PC-3 (cell line): ENCODE measurements around the gene SLC22A5. TPM values are rescaled to one million over a fixed set of nuclear protein-coding genes. Genes with fewer than 3 reads are reported as not detected.

Source experiments
- ATAC-seq: fragments of 200-7000 bp; cut with Tn5 transposase; 2 replicates; pipeline ENCODE4 v1.9.1; 2020; ENCODE audit warnings: mild to moderate bottlenecking, moderate library complexity
- BruUV-seq: library from RNA; stranded (reverse); fragments of 400-500 nt; replicated peaks from 2 replicates; lab custom pipeline; 2021; lab: Mats Ljungman, UMichigan
- CTCF ChIA-PET: fragments of 300-600 bp; sonication (Branson Sonifier 250); formaldehyde crosslinking; loops from one replicate; lab custom pipeline; 2022; ENCODE audit warnings: antibody characterized with exemption; lab: Charles Lee
- POLR2A ChIA-PET: fragments of 300-600 bp; sonication (Branson Sonifier 250); formaldehyde crosslinking; loops from one replicate; lab custom pipeline; 2022; ENCODE audit warnings: antibody characterized with exemption; ENCODE audit not compliant: unreplicated experiment; lab: Charles Lee
- DNase-seq: peaks from one replicate; pipeline ENCODE4 v3.0.0-alpha.2; 2015
- H2AFZ ChIP-seq: fragments of 300-600 bp; sonication (generic); 2 replicates; pipeline ENCODE4 v1.6.0; 2016; ENCODE audit warnings: antibody characterized with exemption, low read length
- H3F3A ChIP-seq: fragments of 300-600 bp; sonication (generic); one replicate; pipeline ENCODE4 v1.6.0; 2017; ENCODE audit warnings: antibody characterized with exemption, low read length, control low read depth, mild to moderate bottlenecking; ENCODE audit not compliant: unreplicated experiment
- H3K27ac ChIP-seq: fragments of 300-600 bp; sonication (generic); 2 replicates; pipeline ENCODE4 v1.5.1; 2016; ENCODE audit warnings: mild to moderate bottlenecking, low read length
- H3K27me3 ChIP-seq: fragments of 300-600 bp; sonication (generic); 2 replicates; pipeline ENCODE4 v1.6.1; 2016; ENCODE audit warnings: low read length, mixed read lengths
- H3K36me3 ChIP-seq: fragments of 300-600 bp; sonication (generic); 2 replicates; pipeline ENCODE4 v1.6.1; 2016; ENCODE audit warnings: low read depth, mixed run types, low read length, mixed read lengths
- H3K4me1 ChIP-seq: fragments of 300-600 bp; sonication (generic); 2 replicates; pipeline ENCODE4 v1.5.1; 2016; ENCODE audit warnings: low read length; ENCODE audit not compliant: insufficient read depth
- H3K4me2 ChIP-seq: fragments of 300-600 bp; sonication (generic); 2 replicates; pipeline ENCODE4 v1.6.0; 2016; ENCODE audit warnings: low read length
- H3K4me3 ChIP-seq: fragments of 300-600 bp; sonication (generic); 2 replicates; pipeline ENCODE4 v1.5.1; 2016; ENCODE audit warnings: mild to moderate bottlenecking, low read length, mixed read lengths
- H3K79me2 ChIP-seq: fragments of 300-600 bp; sonication (generic); 2 replicates; pipeline ENCODE4 v1.6.1; 2017; ENCODE audit warnings: low read length, mixed read lengths
- H3K9ac ChIP-seq: fragments of 300-600 bp; sonication (generic); 2 replicates; pipeline ENCODE4 v1.6.0; 2016; ENCODE audit warnings: mild to moderate bottlenecking, low read length
- H3K9me2 ChIP-seq: fragments of 300-600 bp; sonication (generic); replicated peaks from 2 replicates; pipeline ENCODE4 v1.6.1; 2016; ENCODE audit warnings: mixed run types, low read length, mixed read lengths
- H3K9me3 ChIP-seq: fragments of 300-600 bp; sonication (generic); 2 replicates; pipeline ENCODE4 v1.6.1; 2016; ENCODE audit warnings: low read length, mixed read lengths
- H4K20me1 ChIP-seq: fragments of 300-600 bp; sonication (generic); 2 replicates; pipeline ENCODE4 v1.6.1; 2016; ENCODE audit warnings: low read length, mixed read lengths
- EZH2 ChIP-seq: fragments of 300-600 bp; sonication (generic); IDR thresholded peaks from one replicate; pipeline ENCODE4 v1.6.1; 2017; ENCODE audit warnings: antibody characterized with exemption, mild to moderate bottlenecking, low read length; ENCODE audit not compliant: unreplicated experiment
- EZH2phosphoT487 ChIP-seq: fragments of 300-600 bp; sonication (generic); IDR thresholded peaks from 2 replicates; pipeline ENCODE4 v1.6.1; 2018; ENCODE audit warnings: mild to moderate bottlenecking, antibody characterized with exemption, low read length, borderline replicate concordance
- intact Hi-C: fragments of 100-400 bp; cut with micrococcal nuclease; formaldehyde crosslinking; loops from 2 replicates; pipeline ENCODE4 v1.9.0; 2023
- total RNA-seq: library from RNA; depleted of rRNA; stranded (reverse); fragments of >200 nt; gene quantifications from 2 replicates; pipeline ENCODE4 v1.2.3, GENCODE V29; 2014
- TF ChIP-seq, protein P1 (sequence below): fragments of 300-600 bp; sonication (generic); conservative IDR thresholded peaks from 2 replicates; pipeline ENCODE4 v1.5.1; 2017; ENCODE audit warnings: antibody characterized with exemption, low read depth, mild to moderate bottlenecking, low read length

SLC22A5 gene
- total RNA-seq, 1 experiment from 2014 or later: 8.2 TPM

DNA sequence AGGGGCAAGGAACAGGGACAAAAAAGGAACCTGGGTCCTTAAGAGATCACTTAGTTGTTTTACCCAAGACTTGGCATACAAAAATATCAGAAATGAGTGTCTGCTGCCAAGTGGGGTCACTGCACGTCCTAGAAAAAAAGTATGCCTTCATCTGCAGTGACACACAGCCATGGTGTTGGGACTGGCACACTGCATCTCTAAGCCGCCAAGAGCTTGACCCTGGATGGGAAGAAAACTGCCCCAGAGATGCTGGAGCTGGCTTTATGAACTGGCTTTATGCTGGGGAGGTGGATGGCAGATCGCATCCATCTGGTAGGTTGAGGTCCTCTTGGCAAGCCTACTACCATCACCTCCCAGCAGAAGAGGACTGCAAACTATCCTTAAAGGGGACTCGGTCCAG, 69.4 kb downstream of the SLC22A5 start:
- H3K4me3 ChIP-seq: no peak overlapping the region
- H3K9me2 ChIP-seq: no peaks in the 10 kb centered on the region
- H2AFZ ChIP-seq: no peak overlapping the region
- H3K4me2 ChIP-seq: no peak overlapping the region
- ChIA-PET POLR2A (no interaction called here), CTCF (no interaction called here)
- H3K9me3 ChIP-seq: no peaks in the 10 kb centered on the region
- no peaks in the 10 kb centered on the region for H4K20me1 ChIP-seq
- intact Hi-C loops: no loop called here
- H3K27ac ChIP-seq: no peak overlapping the region
- peaks cover 4% of the 10 kb centered on the region; the same call in 1 of the 2 replicates for H3K4me1 ChIP-seq
- ATAC-seq (no peak), DNase-seq (no peak)
- H3K9ac ChIP-seq: no peak overlapping the region
- BruUV-seq: no TSS peak
- H3F3A ChIP-seq: no peaks in the 10 kb centered on the region
- no peaks in the 10 kb centered on the region for H3K79me2 ChIP-seq
- no peak for TF ChIP-seq EZH2phosphoT487
- no peak for TF ChIP-seq EZH2
- TF ChIP-seq, protein P1, sequence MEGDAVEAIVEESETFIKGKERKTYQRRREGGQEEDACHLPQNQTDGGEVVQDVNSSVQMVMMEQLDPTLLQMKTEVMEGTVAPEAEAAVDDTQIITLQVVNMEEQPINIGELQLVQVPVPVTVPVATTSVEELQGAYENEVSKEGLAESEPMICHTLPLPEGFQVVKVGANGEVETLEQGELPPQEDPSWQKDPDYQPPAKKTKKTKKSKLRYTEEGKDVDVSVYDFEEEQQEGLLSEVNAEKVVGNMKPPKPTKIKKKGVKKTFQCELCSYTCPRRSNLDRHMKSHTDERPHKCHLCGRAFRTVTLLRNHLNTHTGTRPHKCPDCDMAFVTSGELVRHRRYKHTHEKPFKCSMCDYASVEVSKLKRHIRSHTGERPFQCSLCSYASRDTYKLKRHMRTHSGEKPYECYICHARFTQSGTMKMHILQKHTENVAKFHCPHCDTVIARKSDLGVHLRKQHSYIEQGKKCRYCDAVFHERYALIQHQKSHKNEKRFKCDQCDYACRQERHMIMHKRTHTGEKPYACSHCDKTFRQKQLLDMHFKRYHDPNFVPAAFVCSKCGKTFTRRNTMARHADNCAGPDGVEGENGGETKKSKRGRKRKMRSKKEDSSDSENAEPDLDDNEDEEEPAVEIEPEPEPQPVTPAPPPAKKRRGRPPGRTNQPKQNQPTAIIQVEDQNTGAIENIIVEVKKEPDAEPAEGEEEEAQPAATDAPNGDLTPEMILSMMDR: no peak
- no peaks in the 10 kb centered on the region for H3K36me3 ChIP-seq
- H3K27me3 ChIP-seq: no peaks in the 10 kb centered on the region

DNA sequence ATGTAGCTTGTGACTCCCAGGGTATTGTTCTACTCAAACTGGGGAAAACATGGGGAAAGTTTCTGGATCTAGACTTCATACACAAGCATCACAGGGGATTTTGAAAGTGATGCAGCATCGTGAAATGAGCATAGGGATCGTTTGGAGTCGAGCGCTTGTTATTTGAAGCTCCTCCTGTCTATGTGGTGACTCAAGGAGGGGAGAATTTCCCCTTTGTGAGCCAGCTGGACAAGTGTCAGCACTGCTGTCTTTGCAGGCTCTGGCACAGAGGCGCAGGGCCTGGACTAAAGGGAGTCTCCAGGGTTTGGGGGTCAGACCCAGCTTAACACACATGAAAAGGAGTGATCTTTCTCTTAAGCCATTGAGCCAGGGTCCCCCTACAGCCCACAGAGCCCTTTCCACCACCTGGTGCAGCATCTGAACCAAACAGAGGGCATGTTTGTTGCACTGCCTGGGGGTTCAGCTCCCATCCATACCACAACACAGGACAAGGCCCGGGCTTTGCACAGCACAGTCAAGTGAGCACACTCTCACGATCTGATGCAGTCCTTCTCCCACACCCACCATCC, 70.1 kb downstream of the SLC22A5 start:
- peak; percentile 46 for DNase-seq
- no peak overlapping the region for H3K9ac ChIP-seq
- no peaks in the 10 kb centered on the region for H3K79me2 ChIP-seq
- H4K20me1 ChIP-seq: no peaks in the 10 kb centered on the region
- no peaks in the 10 kb centered on the region for H3K9me2 ChIP-seq
- no peaks in the 10 kb centered on the region for H3K27me3 ChIP-seq
- H3K4me3 ChIP-seq: no peak overlapping the region
- H3K4me1 ChIP-seq: peaks cover 4% of the 10 kb centered on the region; the same call in 1 of the 2 replicates
- TF ChIP-seq, protein P1: no peak
- TF ChIP-seq EZH2 (no peak), EZH2phosphoT487 (no peak)
- H3K9me3 ChIP-seq: no peaks in the 10 kb centered on the region
- H3K36me3 ChIP-seq: no peaks in the 10 kb centered on the region
- no peak overlapping the region for H3K27ac ChIP-seq
- peak; percentile 89 for ATAC-seq
- POLR2A ChIA-PET: interaction anchor here (0.6 kb wide), 1 partner anchor 57 kb away, joined by 3 read pairs; no protein-coding TSS in a partner anchor
- no TSS peak for BruUV-seq
- H3K4me2 ChIP-seq: no peak overlapping the region; the same call in 1 of the 2 replicates
- intact Hi-C loops: no loop called here
- CTCF ChIA-PET: interaction anchor here (0.6 kb wide), 1 partner anchor 345 kb away, joined by 3 read pairs; no protein-coding TSS in a partner anchor
- no peak overlapping the region for H2AFZ ChIP-seq
- no peaks in the 10 kb centered on the region for H3F3A ChIP-seq

DNA sequence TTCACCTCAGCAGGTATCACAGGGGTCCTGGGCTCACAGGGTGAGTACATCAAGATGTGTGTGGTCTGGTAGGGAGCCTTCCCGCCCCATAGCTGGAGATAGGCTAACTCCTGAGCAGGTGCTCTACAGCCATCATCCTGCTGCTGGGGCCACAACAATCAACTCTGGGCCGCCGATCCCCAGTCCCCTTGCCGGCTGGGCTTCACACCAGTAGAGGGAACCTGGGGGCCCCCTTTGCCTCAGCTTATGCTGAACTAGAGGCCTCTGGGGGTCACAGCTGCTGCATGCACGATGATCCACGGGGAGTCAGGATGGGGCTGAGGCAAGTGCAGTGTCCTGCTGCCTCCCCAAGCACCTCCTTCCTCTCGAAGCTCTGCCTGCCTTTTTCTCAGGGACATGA, 74.6 kb downstream of the SLC22A5 start:
- intact Hi-C loops: no loop called here
- Histone ChIP-seq H3K27ac (no peak overlapping the region), H3K9me2 (no peaks in the 10 kb centered on the region), H3K36me3 (no peaks in the 10 kb centered on the region), H3F3A (no peaks in the 10 kb centered on the region), H4K20me1 (no peaks in the 10 kb centered on the region), H3K4me3 (no peak overlapping the region), H3K4me2 (no peak overlapping the region), H3K79me2 (no peaks in the 10 kb centered on the region), H3K27me3 (no peaks in the 10 kb centered on the region), H3K4me1 (peaks cover 16% of the 10 kb centered on the region; the same call in 1 of the 2 replicates), H2AFZ (no peak overlapping the region), H3K9me3 (no peaks in the 10 kb centered on the region), H3K9ac (no peak overlapping the region)
- no peak for ATAC-seq
- POLR2A ChIA-PET: no interaction called here
- no TSS peak for BruUV-seq
- DNase-seq: no peak
- TF ChIP-seq EZH2 (no peak), EZH2phosphoT487 (no peak)
- TF ChIP-seq, protein P1: no peak
- CTCF ChIA-PET: no interaction called here
